Measurements from ENCODE around the gene SYP. TPM values are rescaled to one million over a fixed set of nuclear protein-coding genes. Genes with fewer than 3 reads are reported as not detected.
A peak's percentile ranks its signal among the peaks of the same experiment; 100 is the strongest.

Gene SYP
- total and polyA plus RNA-seq, 5 donors: 2.1 to 3.1 (median 2.6) TPM

DNA sequence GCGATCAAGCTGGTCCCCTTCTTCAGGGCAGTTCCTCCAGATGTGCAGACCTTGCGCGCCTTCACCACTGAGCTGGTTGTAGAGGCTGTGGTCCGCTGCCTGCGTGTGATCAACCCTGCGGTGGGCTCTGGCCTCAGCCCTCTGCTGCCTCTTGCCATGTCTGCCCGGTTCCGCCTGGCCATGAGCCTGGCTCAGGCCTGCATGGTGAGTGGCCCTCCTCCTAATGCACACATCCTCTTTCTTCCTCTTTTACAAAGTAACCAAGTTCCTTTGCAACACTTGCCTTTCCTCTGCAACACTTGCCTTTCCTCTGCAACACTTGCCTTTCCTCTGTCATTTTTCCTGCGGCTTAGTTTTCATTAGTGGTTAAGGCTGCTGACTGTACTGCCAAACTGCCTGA, 37.1 kb upstream of the SYP start:
- ATAC-seq: no peak
- intact Hi-C loops (cut with DNase I): no loop called here
- Histone ChIP-seq H3K27me3 (ENCODE audit: control insufficient read depth, insufficient read depth) (no peaks in the 10 kb centered on the region), H3K9me3 (ENCODE audit: control insufficient read depth, low read length) (no peaks in the 10 kb centered on the region), H3K27ac (ENCODE audit: low read length) (no peak overlapping the region), H3K4me1 (ENCODE audit: control insufficient read depth, insufficient read depth, low read length) (no peaks in the 10 kb centered on the region), H3K4me3 (ENCODE audit: low read length) (no peak overlapping the region)
- 74% methylated on average over 9 of the region's 9 CpGs for WGBS
- DNase-seq: no peak

DNA sequence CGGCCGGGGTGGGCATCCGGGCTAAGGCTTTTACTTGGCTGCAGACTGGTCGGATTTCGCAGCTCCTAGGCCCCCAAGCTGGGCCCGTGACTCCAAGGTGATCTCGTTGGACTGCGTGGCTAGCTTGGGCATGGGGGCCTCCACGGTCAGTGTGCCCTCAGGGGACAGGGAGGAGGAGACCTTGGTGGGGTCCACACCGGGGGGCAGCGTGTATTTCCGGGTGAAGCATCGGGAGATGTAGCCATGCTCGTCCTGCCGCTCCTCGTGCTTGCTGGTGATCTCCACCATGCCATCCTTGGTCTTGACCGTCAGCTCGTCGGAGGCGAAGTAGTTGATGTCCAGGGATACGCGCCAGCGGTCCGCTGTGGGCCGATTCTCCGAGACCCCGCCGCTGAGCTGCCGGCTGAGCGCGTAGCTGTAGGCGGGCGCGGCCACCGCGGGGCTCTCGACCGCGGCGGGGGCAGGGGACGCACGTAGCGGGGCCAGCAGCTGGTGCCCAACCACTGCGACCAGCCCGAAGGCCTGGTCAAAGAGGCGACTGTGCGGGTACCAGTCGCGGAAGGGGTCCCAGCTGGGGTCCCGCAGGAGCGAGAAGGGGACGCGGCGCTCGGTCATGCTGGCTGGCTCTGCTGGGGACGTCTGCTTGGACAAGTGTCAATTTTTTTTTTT, 34.0 kb upstream of the SYP start:
- DNase-seq (no peak), ATAC-seq (no peak)
- Histone ChIP-seq H3K27me3 (ENCODE audit: control insufficient read depth, insufficient read depth) (no peaks in the 10 kb centered on the region), H3K4me1 (ENCODE audit: control insufficient read depth, insufficient read depth, low read length) (no peaks in the 10 kb centered on the region), H3K9me3 (ENCODE audit: control insufficient read depth, low read length) (no peaks in the 10 kb centered on the region), H3K27ac (ENCODE audit: low read length) (no peak overlapping the region), H3K4me3 (ENCODE audit: low read length) (peak overlapping the region; percentile 42)
- WGBS: 29% methylated on average over 55 of the region's 56 CpGs
- intact Hi-C loops (cut with DNase I): no loop called here

DNA sequence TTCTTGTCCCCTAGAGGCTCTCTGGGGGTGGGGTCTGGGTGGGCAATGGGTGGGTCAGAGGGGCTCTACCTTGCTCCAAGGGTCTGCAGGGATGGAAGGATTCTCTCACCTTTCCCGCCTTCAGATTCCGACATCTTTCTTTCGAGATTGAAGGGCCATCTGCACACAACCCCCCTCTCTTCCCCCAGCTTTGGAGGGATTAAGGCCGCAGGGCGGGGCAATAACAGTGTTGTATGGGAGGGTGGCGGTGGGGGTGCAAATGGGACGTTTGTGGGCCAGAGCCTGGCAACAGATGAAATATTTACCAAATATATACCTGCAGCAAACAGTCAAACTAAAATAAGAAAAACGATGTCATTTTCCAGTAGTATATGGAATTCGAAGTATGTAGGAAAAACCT, 33.2 kb upstream of the SYP start, which contains the start of gene CACNA1F:
Gene CACNA1F, minus strand, starts transcription at position 165 of the 400 bp plus-strand sequence. Its CDS starts 31 bp downstream, at position 134.
- intact Hi-C loops (cut with DNase I): no loop called here
- DNase-seq: no peak
- Histone ChIP-seq H3K4me3 (ENCODE audit: low read length) (peak within 1 kb of the TSS; percentile 42), H3K27me3 (ENCODE audit: control insufficient read depth, insufficient read depth) (no peaks in the 10 kb centered on the region), H3K27ac (ENCODE audit: low read length) (no peak within 1 kb of the TSS), H3K9me3 (ENCODE audit: control insufficient read depth, low read length) (no peaks in the 10 kb centered on the region), H3K4me1 (ENCODE audit: control insufficient read depth, insufficient read depth, low read length) (no peaks in the 10 kb centered on the region)
- no peak for ATAC-seq
- WGBS: 89% methylated on average over 9 of the region's 9 CpGs

DNA sequence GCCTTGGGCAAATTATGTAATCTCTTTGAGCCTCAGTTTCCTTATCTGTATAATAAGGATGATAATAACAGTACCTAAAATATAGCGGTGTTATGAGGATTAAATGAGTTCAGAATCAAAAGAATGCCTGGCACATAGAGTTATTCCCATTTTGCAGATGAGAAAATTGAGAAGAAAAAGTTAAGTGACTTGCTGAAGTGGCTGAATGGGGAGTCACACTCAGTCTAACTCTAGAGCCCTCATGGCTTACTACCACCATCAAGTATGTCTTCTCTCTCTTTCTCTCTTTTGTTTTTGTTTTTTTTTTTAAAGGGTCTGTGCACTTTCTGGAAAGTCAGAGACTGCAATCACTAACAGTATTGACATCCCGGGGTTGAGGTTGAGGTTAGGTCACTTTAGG, 32.5 kb upstream of the SYP start:
- WGBS: 97% methylated on average over 2 of the region's 2 CpGs
- Histone ChIP-seq H3K27ac (ENCODE audit: low read length) (no peak overlapping the region), H3K4me3 (ENCODE audit: low read length) (no peak overlapping the region), H3K9me3 (ENCODE audit: control insufficient read depth, low read length) (no peaks in the 10 kb centered on the region), H3K27me3 (ENCODE audit: control insufficient read depth, insufficient read depth) (no peaks in the 10 kb centered on the region), H3K4me1 (ENCODE audit: control insufficient read depth, insufficient read depth, low read length) (no peaks in the 10 kb centered on the region)
- DNase-seq: no peak
- ATAC-seq: no peak
- intact Hi-C loops (cut with DNase I): no loop called here

DNA sequence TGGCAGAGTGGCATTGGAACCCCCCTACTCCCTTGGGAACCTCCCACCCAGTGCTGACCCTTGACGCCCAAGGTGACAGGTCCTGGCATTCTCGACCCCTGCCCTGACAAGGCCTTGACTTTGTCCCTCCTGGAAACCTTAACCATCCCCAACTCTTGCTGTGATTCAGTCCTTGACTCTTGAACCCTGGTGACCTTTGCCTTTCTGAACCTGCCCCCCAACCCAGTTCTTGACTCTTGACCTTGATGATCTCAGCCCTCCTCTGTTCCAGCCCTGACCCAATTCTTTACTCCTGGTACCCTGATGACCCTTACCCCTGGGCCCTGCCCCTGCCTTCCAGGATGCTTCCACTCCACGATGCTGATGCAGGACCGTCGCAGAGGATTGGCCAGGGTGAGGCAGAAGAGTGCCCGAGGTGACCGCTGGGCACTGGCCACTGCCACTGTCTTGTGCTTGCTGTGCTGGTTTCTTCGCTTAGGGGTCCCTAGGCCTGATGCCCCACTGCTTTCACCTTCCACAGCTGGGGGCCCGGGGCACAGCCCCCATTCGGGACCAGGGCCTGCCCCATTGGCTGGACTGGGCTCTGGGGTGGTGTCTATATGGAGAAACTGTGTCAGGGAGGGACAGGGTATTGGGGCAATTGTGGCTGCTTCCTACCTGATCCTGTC, 31.5 kb upstream of the SYP start:
- no peak for DNase-seq
- no peak overlapping the region for H3K4me3 ChIP-seq (ENCODE audit: low read length)
- 95% methylated on average over 10 of the region's 10 CpGs for WGBS
- intact Hi-C loops (cut with DNase I): no loop called here
- H3K4me1 ChIP-seq (ENCODE audit: control insufficient read depth, insufficient read depth, low read length): no peaks in the 10 kb centered on the region
- H3K9me3 ChIP-seq (ENCODE audit: control insufficient read depth, low read length): no peaks in the 10 kb centered on the region
- H3K27ac ChIP-seq (ENCODE audit: low read length): no peak overlapping the region
- no peak for ATAC-seq
- no peaks in the 10 kb centered on the region for H3K27me3 ChIP-seq (ENCODE audit: control insufficient read depth, insufficient read depth)

DNA sequence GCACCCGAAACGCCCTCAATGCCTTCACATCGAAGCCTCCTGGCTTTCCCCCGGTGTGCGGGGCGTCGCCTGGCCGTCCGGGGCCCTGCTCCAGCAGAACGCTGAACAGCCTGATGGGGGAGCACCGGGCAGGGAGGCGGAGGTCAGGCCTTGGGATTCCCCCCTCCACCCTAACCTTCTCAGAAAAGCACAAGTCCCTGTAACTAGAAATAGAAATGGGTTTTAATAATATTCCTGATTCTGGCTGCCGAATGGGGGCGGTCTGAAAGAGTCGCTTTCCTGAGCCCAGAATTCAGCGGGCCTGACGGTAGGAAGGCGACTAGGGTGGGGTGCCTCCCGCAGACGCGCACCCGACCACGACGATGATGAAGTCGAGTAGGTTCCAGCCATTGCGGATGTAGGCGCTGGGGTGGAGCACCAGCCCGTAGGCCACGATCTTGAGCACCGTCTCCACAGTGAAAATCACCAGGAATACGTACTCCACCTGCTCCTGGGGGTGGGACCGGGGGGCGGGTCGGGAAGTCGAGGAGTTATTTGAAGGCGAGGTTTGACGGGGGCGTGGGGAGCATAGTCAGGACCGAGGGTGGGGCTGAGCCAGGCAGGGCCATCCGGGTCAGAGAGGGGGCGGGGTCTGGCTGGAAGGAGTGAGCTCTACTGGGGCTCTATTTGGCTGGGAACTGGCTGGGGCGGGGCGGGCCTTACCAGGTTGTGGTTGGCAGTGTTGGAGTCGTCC, 30.7 kb upstream of the SYP start:
- H3K27ac ChIP-seq (ENCODE audit: low read length): no peak overlapping the region
- no peaks in the 10 kb centered on the region for H3K27me3 ChIP-seq (ENCODE audit: control insufficient read depth, insufficient read depth)
- ATAC-seq (peak; percentile 78 to 88), DNase-seq (peak; percentile 79 to 90 (median 89))
- H3K4me3 ChIP-seq (ENCODE audit: low read length): peak overlapping the region; percentile 36
- no peaks in the 10 kb centered on the region for H3K4me1 ChIP-seq (ENCODE audit: control insufficient read depth, insufficient read depth, low read length)
- H3K9me3 ChIP-seq (ENCODE audit: control insufficient read depth, low read length): no peaks in the 10 kb centered on the region
- WGBS: 5% methylated on average over 43 of the region's 44 CpGs
- intact Hi-C loops (cut with DNase I): no loop called here

DNA sequence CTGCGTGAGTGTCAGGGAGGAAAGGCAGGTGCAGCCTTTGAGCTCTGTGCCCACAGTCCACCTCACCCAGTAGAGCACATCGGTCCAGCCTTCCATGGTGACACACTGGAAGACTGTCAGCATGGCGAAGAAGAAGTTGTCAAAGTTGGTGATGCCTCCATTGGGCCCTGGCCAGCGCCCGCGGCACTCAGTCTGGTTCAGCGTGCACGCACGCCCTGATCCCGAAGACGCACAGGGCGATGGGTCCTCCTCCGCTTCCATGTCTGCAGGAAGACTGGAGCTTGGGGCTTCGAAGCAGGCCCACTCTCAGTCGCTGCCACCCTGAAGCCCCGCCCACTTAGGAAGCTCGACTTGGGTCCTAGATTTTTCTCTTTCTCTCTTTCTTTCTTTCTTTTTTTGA, 28.2 kb upstream of the SYP start:
- H3K27me3 ChIP-seq (ENCODE audit: control insufficient read depth, insufficient read depth): no peaks in the 10 kb centered on the region
- no peak for DNase-seq
- no peaks in the 10 kb centered on the region for H3K4me1 ChIP-seq (ENCODE audit: control insufficient read depth, insufficient read depth, low read length)
- H3K4me3 ChIP-seq (ENCODE audit: low read length): no peak overlapping the region
- no peaks in the 10 kb centered on the region for H3K9me3 ChIP-seq (ENCODE audit: control insufficient read depth, low read length)
- ATAC-seq: no peak
- 92% methylated on average over 17 of the region's 17 CpGs for WGBS
- intact Hi-C loops (cut with DNase I): no loop called here
- no peak overlapping the region for H3K27ac ChIP-seq (ENCODE audit: low read length)

DNA sequence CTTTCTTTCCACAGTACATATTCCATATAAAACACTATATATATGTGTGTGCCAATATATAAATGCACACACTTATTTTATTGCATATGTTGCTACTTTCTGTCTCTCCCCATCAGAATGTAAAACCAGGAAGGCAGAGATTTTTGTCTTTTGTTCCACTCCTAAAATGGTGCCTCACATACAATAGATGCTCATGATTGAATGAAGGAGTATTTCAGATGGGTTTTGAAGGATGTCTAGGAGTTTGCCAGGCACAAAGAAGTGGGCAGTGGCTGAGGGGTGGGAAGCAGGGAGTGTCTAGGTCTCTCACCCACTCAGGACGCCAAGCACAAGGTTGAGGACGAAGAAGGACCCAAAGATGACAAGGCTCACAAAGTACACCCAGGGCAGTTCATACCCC, 27.7 kb upstream of the SYP start:
- H3K27me3 ChIP-seq (ENCODE audit: control insufficient read depth, insufficient read depth): no peaks in the 10 kb centered on the region
- H3K4me3 ChIP-seq (ENCODE audit: low read length): no peak overlapping the region
- DNase-seq (no peak), ATAC-seq (no peak)
- H3K4me1 ChIP-seq (ENCODE audit: control insufficient read depth, insufficient read depth, low read length): no peaks in the 10 kb centered on the region
- 94% methylated on average over 2 of the region's 2 CpGs for WGBS
- no peak overlapping the region for H3K27ac ChIP-seq (ENCODE audit: low read length)
- intact Hi-C loops (cut with DNase I): no loop called here
- no peaks in the 10 kb centered on the region for H3K9me3 ChIP-seq (ENCODE audit: control insufficient read depth, low read length)

DNA sequence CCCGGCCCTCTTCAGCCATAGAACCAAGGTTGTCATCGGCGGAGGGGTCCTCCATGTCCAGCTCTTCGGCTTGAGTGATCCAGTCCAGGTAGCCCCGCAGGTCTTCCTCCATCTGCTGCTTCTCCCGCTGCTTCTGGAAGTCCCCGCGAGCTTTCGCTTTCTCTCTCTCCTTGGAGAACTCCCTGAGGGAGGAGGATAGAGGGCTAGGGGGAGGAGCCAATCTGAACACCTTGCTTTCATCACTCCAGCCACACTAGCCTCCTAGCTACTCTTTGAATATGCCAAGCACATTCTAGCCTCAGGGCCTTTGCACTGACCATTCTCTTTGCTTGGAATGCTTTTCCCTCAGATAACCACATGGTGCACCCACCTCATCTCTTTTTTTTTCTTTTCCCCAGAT, 27.0 kb upstream of the SYP start:
- WGBS: 97% methylated on average over 9 of the region's 9 CpGs
- Histone ChIP-seq H3K9me3 (ENCODE audit: control insufficient read depth, low read length) (no peaks in the 10 kb centered on the region), H3K27ac (ENCODE audit: low read length) (no peak overlapping the region), H3K4me3 (ENCODE audit: low read length) (no peak overlapping the region), H3K27me3 (ENCODE audit: control insufficient read depth, insufficient read depth) (no peaks in the 10 kb centered on the region), H3K4me1 (ENCODE audit: control insufficient read depth, insufficient read depth, low read length) (no peaks in the 10 kb centered on the region)
- intact Hi-C loops (cut with DNase I): no loop called here
- no peak for DNase-seq
- ATAC-seq: no peak

DNA sequence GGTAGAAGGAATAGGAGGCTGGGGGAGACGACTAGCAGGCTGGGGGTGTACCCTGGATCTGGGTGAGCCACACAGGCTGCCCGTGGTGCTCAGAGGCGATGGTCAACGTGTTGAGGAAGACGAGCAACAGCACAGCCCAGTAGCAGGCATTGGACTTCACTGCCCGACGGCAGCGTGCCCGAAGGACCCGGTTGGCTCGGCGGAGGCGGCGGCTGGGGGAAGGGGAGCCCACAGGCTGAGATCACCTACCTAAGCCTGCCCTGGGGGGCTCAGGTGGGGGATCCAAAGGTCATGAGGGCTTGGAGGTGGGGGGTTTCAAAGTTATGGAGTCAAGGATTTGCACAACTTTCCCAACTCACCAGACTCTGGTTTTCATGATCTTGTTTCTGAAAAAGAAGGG, 25.9 kb upstream of the SYP start:
- no peaks in the 10 kb centered on the region for H3K27me3 ChIP-seq (ENCODE audit: control insufficient read depth, insufficient read depth)
- 66% methylated on average over 14 of the region's 14 CpGs for WGBS
- intact Hi-C loops (cut with DNase I): no loop called here
- no peak overlapping the region for H3K4me3 ChIP-seq (ENCODE audit: low read length)
- no peaks in the 10 kb centered on the region for H3K9me3 ChIP-seq (ENCODE audit: control insufficient read depth, low read length)
- H3K4me1 ChIP-seq (ENCODE audit: control insufficient read depth, insufficient read depth, low read length): no peaks in the 10 kb centered on the region
- H3K27ac ChIP-seq (ENCODE audit: low read length): no peak overlapping the region
- no peak for DNase-seq
- ATAC-seq: no peak

DNA sequence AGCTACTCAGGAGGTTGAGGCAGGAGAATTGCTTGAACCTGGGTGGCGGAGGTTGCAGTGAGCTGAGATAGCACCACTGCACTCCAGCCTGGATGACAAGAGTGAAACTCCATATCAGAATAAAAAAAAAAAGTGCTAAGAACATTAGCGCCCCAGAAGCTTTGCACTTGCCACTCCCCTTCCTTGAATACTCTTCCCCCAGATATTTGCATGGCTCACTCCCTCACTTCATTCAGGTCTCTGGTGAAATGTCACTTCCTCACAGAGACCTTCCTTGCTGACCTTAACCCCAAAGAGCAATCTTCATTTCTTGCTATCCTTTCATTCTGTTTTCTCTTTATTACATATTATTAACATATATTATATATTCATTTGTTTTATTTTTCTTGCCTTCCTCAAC, 21.9 kb upstream of the SYP start:
- H3K27me3 ChIP-seq (ENCODE audit: control insufficient read depth, insufficient read depth): no peaks in the 10 kb centered on the region
- intact Hi-C loops (cut with DNase I): no loop called here
- WGBS: 76% methylated on average over 2 of the region's 2 CpGs

More for the DNA sequence above, 21.9 kb upstream of the SYP start:
- H3K4me3 ChIP-seq (ENCODE audit: low read length): no peak overlapping the region
- H3K4me1 ChIP-seq (ENCODE audit: control insufficient read depth, insufficient read depth, low read length): no peaks in the 10 kb centered on the region
- ATAC-seq: no peak
- H3K9me3 ChIP-seq (ENCODE audit: control insufficient read depth, low read length): no peaks in the 10 kb centered on the region
- H3K27ac ChIP-seq (ENCODE audit: low read length): no peak overlapping the region
- no peak for DNase-seq
